Breast epithelium (tissue), 4 donors: ENCODE data around the gene TRIM65. TPM values are rescaled to one million over a fixed set of nuclear protein-coding genes. Genes with fewer than 3 reads are reported as not detected.

Experiments
- DNase-seq, 2 donors: peaks; one replicate each; pipeline ENCODE4 v3.0.0-alpha.2; 2019; ENCODE audit warnings: low spot score in 2 of 2
- H3K27ac ChIP-seq, 2 donors: fragments of 200-600 bp; sonication (generic) in 1 of 2; one replicate each; pipeline ENCODE4 v1.5.1; 2016 to 2019; ENCODE audit warnings: mild to moderate bottlenecking in 1 of 2
- H3K27me3 ChIP-seq, 2 donors: fragments of 200-600 bp; sonication (generic) in 1 of 2; one replicate each; pipeline versions ENCODE4 v1.5.1 to v1.6.0; 2017 to 2019; ENCODE audit warnings: control low read depth in 1 of 2, mild to moderate bottlenecking in 1 of 2
- H3K36me3 ChIP-seq: fragments of 200-600 bp; one replicate; pipeline ENCODE4 v1.5.1; 2019
- H3K4me1 ChIP-seq, 2 donors: fragments of 200-600 bp; sonication (generic); one replicate each; pipeline ENCODE4 v1.5.1; 2016 to 2019; ENCODE audit warnings: control low read depth in 1 of 2
- H3K4me3 ChIP-seq, 3 donors: fragments of 200-600 bp; sonication (generic); 1 replicate in 2 of 3; 2 replicates in 1 of 3; pipeline ENCODE4 v1.5.1; 2016 to 2019; ENCODE audit warnings: mild to moderate bottlenecking in 3 of 3, moderate library complexity in 2 of 3
- H3K9me3 ChIP-seq, 2 donors: fragments of 200-600 bp; sonication (generic) in 1 of 2; one replicate each; pipeline ENCODE4 v1.5.1; 2016 to 2019; ENCODE audit warnings: control low read depth in 1 of 2
- POLR2A ChIP-seq: fragments of 450-650 bp; IDR thresholded peaks from one replicate; pipeline ENCODE4 v1.6.1; 2016; ENCODE audit warnings: antibody characterized with exemption, mild to moderate bottlenecking, moderate library complexity
- POLR2AphosphoS5 ChIP-seq, 3 donors: sonication (generic); formaldehyde crosslinking; IDR thresholded peaks; one replicate each; pipeline ENCODE4 v1.6.1; 2017; ENCODE audit warnings: antibody characterized with exemption in 3 of 3
- intact Hi-C: fragments of 100-400 bp; cut with DNase I; formaldehyde crosslinking; loops from one replicate; pipeline ENCODE4 v1.15.1; 2023; ENCODE audit warnings: low total_unique reads
- total RNA-seq, 3 donors: library from RNA; depleted of rRNA; stranded (reverse); fragments of >200 nt; gene quantifications; one replicate each; pipeline ENCODE4 v1.1.0, GENCODE V29; 2016
- TF ChIP-seq, protein P1 (sequence below), 3 donors: fragments of 450-650 bp; IDR thresholded peaks; one replicate each; pipeline ENCODE4 v1.5.1; 2016 to 2017; ENCODE audit warnings: antibody characterized with exemption in 3 of 3, mild to moderate bottlenecking in 3 of 3, moderate library complexity in 3 of 3

Gene TRIM65
- total RNA-seq, 3 donors from 2014 or later = 16.7 to 28.8 (median 23.3) TPM

GRCh38 chr17:75894049-75894733 lies 2.6 kb downstream of the TRIM65 start:
- H3K27ac ChIP-seq = peak overlapping the region; percentile 90 to 92
- intact Hi-C loops = no loop called here
- H3K4me3 ChIP-seq = peak overlapping the region in 1 of 3 donors; percentile 84
- H3K36me3 ChIP-seq = no peaks in the 10 kb centered on the region
- peaks cover 0 to 16% of the 10 kb centered on the region in 2 donors for H3K4me1 ChIP-seq
- TF ChIP-seq POLR2AphosphoS5 (IDR thresholded peaks at IDR 0.05) = no peak
- TF ChIP-seq, protein P1, sequence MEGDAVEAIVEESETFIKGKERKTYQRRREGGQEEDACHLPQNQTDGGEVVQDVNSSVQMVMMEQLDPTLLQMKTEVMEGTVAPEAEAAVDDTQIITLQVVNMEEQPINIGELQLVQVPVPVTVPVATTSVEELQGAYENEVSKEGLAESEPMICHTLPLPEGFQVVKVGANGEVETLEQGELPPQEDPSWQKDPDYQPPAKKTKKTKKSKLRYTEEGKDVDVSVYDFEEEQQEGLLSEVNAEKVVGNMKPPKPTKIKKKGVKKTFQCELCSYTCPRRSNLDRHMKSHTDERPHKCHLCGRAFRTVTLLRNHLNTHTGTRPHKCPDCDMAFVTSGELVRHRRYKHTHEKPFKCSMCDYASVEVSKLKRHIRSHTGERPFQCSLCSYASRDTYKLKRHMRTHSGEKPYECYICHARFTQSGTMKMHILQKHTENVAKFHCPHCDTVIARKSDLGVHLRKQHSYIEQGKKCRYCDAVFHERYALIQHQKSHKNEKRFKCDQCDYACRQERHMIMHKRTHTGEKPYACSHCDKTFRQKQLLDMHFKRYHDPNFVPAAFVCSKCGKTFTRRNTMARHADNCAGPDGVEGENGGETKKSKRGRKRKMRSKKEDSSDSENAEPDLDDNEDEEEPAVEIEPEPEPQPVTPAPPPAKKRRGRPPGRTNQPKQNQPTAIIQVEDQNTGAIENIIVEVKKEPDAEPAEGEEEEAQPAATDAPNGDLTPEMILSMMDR (IDR thresholded peaks at IDR 0.05) = no peak
- no peak for TF ChIP-seq POLR2A
- H3K9me3 ChIP-seq = no peaks in the 10 kb centered on the region
- DNase-seq = no peak
- H3K27me3 ChIP-seq = no peaks in the 10 kb centered on the region

GRCh38 chr17:75893305-75894048 lies 3.3 kb downstream of the TRIM65 start:
- no peaks in the 10 kb centered on the region for H3K36me3 ChIP-seq
- H3K4me1 ChIP-seq = peaks cover 0 to 16% of the 10 kb centered on the region in 2 donors

GRCh38 chr17:75892556-75893224 lies 4.1 kb downstream of the TRIM65 start:
- TF ChIP-seq, protein P1 (IDR thresholded peaks at IDR 0.05) = no peak
- TF ChIP-seq POLR2A = no peak
- TF ChIP-seq POLR2AphosphoS5 (IDR thresholded peaks at IDR 0.05) = no peak
- H3K27me3 ChIP-seq = no peaks in the 10 kb centered on the region
- H3K27ac ChIP-seq = no peak overlapping the region
- H3K4me1 ChIP-seq = peaks cover 0 to 16% of the 10 kb centered on the region in 2 donors
- intact Hi-C loops = no loop called here
- H3K9me3 ChIP-seq = no peaks in the 10 kb centered on the region
- no peak overlapping the region for H3K4me3 ChIP-seq
- no peak for DNase-seq
- H3K36me3 ChIP-seq = no peaks in the 10 kb centered on the region

More at GRCh38 chr17:75893305-75894048, 3.3 kb downstream of the TRIM65 start:
- Histone ChIP-seq H3K27ac (peak overlapping the region in 1 of 2 donors; percentile 92), H3K4me3 (no peak overlapping the region), H3K27me3 (no peaks in the 10 kb centered on the region), H3K9me3 (no peaks in the 10 kb centered on the region)
- TF ChIP-seq POLR2AphosphoS5 (IDR thresholded peaks at IDR 0.05) = no peak
- intact Hi-C loops = no loop called here
- no peak for DNase-seq

DNA sequence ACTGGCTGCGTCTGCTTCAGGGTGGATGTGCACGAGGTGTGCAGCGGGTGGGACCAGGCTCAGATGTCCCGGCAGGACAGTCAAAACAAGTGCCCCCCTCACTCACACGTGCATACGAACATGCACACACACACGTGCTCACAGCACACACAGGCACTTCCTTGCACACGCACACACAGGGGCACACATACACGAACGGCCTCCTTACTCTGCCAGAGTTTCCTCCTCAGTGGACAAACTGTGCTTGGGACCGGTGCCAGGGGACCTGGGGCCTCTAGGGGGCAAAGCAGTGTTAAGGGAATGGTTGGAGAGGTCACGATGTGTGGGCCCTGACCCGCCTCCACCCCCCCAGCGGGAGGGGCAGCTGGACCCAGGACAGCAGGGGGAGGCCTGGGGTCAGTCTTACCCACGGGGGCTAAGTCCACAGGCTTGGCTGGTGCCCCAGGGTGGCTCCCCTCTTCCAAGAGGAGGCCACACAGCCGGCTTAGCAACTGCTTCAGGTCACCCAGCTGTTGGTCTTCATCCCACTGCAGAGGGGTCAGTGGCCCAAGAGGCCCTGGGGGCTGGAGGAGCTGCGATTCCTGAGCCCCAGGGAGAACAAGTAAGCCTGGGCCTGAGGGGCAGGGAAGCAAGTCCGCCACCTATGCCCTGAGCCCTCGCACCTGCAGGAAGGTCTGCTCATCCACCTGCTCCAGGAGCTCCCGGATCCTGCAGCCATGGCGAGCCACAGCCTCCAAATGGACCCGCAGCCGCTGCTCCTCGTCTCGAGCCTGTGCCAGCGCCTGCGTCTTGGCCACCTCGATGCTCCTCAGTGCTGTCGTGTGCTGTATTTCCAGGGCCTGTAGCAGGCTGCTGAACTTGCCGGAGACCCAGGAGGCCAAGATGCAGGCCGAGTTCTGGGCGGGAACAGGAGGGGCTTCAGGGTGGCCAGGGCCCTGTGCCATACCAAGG lies 4.9 kb downstream of the TRIM65 start:
- Histone ChIP-seq H3K27ac (no peak overlapping the region), H3K4me3 (no peak overlapping the region), H3K27me3 (no peaks in the 10 kb centered on the region), H3K36me3 (no peaks in the 10 kb centered on the region), H3K4me1 (peaks cover 0 to 16% of the 10 kb centered on the region in 2 donors), H3K9me3 (no peaks in the 10 kb centered on the region)
- intact Hi-C loops = no loop called here
- DNase-seq = no peak
- no peak for TF ChIP-seq POLR2A
- TF ChIP-seq, protein P1 (IDR thresholded peaks at IDR 0.05) = no peak
- TF ChIP-seq POLR2AphosphoS5 (IDR thresholded peaks at IDR 0.05) = no peak
